GM18870 (cell line): ENCODE data around the gene NIPAL3.

Experiments
- ATAC-seq: cut with Tn5 transposase; IDR thresholded peaks from one replicate; pipeline ENCODE4 v1.9.1; 2021; ENCODE audit warnings: moderate library complexity; ENCODE audit not compliant: unreplicated experiment

The NIPAL3 gene

GRCh38 chr1:24415334-24415909, at the start of gene NIPAL3:
TSS of gene NIPAL3 (plus strand) at chr1:24415802. CDS start at chr1:24419548, 3,746 bp downstream.
- ATAC-seq = peak; percentile 86

DNA sequence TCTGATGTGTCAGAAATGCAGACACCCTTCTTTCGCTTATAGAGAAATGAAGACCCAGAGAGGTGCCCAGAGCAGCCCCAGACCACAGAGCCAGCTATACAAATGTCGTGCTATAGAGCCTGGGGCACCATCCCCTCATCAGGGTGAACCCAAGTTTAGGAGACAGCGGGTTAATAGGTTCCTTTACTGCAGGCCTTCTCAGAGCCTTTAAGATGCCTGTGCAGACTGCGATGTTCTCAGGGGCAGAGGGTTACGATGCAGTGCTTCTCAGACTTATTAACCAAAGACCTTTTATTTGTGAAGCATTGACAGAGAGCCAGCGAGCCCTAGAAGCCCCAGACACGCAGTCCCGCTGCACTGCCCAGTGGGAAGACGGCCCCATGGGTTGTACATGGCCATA, 48.9 kb upstream of the NIPAL3 start:
- no peak for ATAC-seq

DNA sequence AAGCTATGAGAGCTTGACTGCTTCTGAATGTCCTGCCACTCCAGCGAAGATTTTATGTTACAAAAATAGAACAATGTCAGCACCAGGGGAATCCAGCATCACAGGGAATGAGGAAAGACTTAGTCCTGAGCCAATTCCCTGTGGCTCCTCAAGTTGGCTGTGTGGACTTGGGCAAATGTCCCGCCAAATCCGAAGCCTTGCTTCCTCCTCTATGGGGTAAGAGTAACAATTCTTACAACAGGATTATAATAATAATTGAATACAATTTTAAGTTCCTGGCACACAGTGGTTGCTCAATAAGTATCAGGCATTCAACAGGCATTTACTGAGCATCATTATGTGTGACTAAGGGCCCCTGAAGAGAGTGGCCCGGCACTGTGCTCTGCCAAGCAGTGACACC, 46.4 kb upstream of the NIPAL3 start:
- ATAC-seq = no peak

GRCh38 chr1:24369801-24370200, 45.8 kb upstream of the NIPAL3 start:
- ATAC-seq = no peak

GRCh38 chr1:24373044-24373443, 42.6 kb upstream of the NIPAL3 start:
- peak; percentile 53 for ATAC-seq

DNA sequence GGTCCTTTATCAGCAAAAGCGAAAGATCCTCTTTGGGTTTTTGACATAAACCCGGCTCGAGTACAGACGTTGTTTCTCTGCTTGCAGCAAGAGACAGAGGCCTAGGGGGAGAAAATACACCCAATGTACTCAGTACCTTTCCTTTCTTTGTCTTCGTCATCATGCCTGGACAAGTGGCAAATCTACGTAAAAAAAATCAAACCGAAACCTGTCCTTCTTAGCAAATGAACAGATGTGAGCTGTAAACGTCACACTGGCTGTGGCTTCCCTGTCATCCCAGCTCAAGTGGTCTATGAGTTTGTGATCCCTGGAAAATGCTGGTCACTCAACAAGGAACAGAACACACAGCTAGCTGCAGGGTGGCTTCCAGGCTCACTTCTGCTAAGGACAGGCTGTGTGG, 41.9 kb upstream of the NIPAL3 start:
- no peak for ATAC-seq

GRCh38 chr1:24374891-24375786, 40.5 kb upstream of the NIPAL3 start:
- no peak for ATAC-seq

- no peak for ATAC-seq
These were observed 35.8 kb upstream of the NIPAL3 start for GRCh38 chr1:24379733-24380315.

GRCh38 chr1:24380508-24380907, 35.1 kb upstream of the NIPAL3 start:
- no peak for ATAC-seq

GRCh38 chr1:24381256-24381655, 34.3 kb upstream of the NIPAL3 start:
- no peak for ATAC-seq

DNA sequence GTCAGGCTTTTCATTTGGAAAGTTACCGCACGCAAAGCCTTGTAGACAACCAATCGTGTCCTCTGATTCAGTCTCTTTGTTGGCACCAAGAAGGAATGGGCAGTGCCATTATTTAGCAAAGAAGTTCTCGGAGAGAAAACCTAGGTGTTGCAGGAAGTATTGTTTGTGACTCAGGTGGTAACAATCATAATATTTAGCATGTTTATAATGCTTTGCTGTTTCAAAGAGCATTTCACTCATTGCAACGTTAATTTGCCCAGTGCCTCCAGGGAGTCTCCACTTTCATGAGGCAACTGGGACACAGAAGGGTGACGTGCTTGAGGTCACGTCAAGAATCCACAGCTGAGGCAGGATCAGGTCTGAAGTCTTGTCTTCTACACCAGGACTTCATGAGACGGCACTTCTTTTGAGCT, 33.4 kb upstream of the NIPAL3 start:
- no peak for ATAC-seq

DNA sequence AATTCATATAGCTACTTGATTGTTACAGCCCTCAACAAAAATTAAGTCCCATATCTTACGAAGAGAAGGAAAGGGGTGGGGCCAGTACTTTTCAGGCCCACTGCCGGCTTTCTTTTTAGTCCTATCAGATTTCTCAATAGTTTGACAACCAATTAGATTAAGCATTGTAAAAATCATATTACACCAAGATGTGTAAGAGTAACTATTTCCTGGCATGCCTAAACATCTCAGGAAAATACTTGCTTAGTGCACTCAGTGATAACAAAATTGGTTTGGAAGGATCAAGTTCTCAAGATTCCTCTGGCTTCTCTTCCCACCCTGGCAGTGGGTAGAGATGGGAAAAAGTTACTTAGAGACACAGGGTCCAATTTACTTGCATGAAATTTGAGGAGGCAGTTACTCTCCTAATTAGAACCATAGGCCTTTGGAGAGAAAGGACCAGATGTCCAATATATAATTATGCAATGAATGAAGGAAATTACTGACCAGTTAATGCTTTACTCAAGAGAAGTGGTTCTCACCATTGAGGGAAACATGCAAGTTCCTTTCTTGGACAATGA, 32.1 kb upstream of the NIPAL3 start:
- ATAC-seq = no peak

- ATAC-seq = peak; percentile 39
These were observed 31.1 kb upstream of the NIPAL3 start for GRCh38 chr1:24384251-24385090.

- ATAC-seq = no peak
These were observed 30.3 kb upstream of the NIPAL3 start for GRCh38 chr1:24385160-24385940.

DNA sequence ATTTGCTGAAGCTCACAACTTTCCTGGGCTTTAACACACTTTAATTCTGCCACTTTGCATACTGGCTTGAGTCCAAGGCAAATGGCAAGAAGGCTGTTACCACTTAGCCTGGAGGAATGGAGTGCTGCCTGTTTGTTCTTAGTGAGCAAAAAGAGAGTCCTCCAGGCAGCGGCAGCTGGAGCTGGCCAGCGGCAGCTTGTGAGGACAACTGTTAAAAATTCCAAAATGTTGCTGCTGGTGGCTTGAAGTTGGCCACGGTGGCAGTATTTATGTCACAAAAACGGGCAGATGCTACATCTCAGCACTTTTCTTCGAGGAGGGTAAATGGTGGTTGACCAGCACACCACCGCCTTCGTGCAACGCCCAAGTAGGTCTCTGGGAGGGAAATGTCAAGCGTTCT, 29.4 kb upstream of the NIPAL3 start:
- no peak for ATAC-seq

DNA sequence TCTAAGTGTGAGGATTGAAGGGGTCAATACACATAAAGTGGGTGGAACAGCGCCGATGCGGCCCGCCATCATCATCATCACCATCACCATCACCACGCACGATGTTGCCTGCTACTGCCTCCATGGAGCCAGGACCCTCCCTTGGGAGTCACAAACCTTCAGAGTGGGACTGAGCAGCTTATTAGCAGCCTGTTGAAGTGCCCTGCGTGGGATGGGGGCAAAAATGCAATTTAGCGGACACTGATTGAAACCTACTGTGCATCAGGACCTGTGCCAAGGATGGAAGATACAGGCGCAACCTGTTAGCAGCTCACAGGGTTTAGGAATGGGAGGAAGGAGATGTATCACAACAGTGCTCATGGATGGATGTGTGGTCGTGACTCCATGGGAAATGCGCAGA, 28.7 kb upstream of the NIPAL3 start:
- no peak for ATAC-seq

DNA sequence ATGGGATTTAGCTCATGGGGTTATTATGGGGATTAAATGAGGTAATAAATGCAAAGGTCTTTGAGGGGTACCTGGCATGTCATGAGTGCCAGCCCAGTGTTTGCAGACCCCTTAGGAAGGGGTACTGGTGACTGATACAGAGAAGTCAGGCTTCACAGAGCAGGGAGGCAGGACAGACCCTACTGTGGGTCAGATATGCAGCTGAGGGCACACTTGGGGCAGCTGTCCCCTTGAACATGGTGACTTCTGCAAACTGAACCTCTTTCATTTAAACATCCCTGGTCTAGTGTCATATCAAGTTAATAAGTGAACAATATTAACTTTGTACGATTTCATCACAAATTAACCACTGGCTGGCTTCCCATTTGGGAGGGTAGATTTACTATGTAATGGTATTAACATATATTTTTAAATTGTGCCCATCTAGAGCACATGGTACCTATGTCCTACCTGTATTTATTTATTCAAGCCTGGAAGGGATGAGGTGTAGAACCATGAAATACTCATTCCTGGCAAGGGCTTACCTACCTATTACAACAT, 27.9 kb upstream of the NIPAL3 start:
- no peak for ATAC-seq

DNA sequence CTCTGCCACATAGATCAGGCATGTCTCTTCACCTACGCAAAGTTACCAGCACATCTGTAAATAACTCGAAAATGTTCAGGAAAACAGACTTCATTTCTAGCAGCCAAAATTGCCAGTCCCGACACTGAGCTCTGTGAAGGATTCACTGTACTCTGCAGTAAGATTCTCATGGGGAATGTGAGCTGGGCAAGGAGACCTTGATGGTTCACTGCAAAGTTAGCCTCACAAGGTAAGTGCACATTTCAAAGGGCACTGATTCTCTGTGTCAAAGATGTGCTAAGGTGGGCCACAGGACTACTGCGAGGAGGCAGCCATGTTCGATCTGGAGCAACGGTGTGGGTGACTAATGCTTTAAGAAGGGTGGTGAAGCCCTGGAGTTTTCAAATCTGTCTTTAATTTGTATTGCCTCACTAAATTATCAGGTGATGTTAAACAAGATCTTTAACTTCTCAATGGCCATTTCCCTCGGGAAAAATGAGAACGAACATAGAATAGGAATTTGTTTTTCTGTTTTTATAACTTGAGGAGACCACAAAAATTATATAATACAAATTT, 27.2 kb upstream of the NIPAL3 start:
- ATAC-seq = no peak

DNA sequence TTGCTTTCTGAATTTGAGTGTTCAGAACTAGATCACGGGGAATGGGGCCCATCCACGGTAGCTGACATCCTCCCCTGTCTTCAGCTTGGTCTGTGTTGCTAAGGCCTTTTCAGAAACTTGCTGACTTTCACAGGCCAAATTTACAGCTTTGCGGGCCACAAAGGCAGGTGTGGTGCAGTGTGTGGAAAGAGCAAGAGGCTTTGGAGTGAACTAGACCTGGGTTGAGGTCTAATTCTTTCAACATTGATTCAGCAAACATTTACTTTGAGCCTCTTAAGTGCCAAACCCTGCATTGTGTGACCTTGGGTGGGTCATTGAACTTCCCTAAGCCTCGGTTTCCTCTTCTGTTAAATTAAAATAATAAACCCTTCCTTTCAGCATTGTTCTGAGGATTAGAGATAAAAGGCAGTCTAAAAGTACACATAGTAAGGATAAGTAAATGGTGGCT, 26.3 kb upstream of the NIPAL3 start:
- ATAC-seq = no peak
